NB4 (cell line): ENCODE results near the gene DSTYK.
"Not testable (repeated sequence)": the region's sequence is repeated elsewhere in the genome, so short reads cannot be mapped to it uniquely, and the experiment has no call there.

Source experiments
- DNase-seq: peaks from one replicate; pipeline ENCODE4 v3.0.0; 2010; ENCODE audit warnings: low read depth
- H3K4me3 ChIP-seq: one replicate; pipeline ENCODE4 v1.5.1; 2011; ENCODE audit warnings: mild to moderate bottlenecking, low read depth, low read length, moderate library complexity
- CTCF ChIP-seq: IDR thresholded peaks from one replicate; pipeline ENCODE4 v1.5.1; 2012; ENCODE audit warnings: low read depth, low read length
- MAX ChIP-seq: IDR thresholded peaks from 2 replicates; pipeline ENCODE4 v1.6.1; 2011; ENCODE audit warnings: low read depth, low read length
- MYC ChIP-seq: IDR thresholded peaks from 2 replicates; pipeline ENCODE4 v1.6.1; 2011; ENCODE audit warnings: low read depth, low read length
- POLR2A ChIP-seq: IDR thresholded peaks from 2 replicates; pipeline ENCODE4 v1.6.1; 2011; ENCODE audit warnings: mild to moderate bottlenecking; ENCODE audit not compliant: insufficient read length; ENCODE audit errors: extremely low read depth

DSTYK gene

GRCh38 chr1:205161076-205161475 is 50.4 kb downstream of the DSTYK start:
- no peak for DNase-seq
- TF ChIP-seq POLR2A (no peak), MYC (no peak), MAX (no peak), CTCF (no peak)
- H3K4me3 ChIP-seq, result no peak overlapping the region

- DNase-seq, result no peak
- H3K4me3 ChIP-seq, result no peak overlapping the region
- TF ChIP-seq MYC (no peak), CTCF (no peak), POLR2A (no peak), MAX (no peak)
These were observed 53.4 kb downstream of the DSTYK start for GRCh38 chr1:205158048-205158616.

- not testable (repeated sequence) for DNase-seq, H3K4me3 ChIP-seq
These were observed 55.7 kb downstream of the DSTYK start for GRCh38 chr1:205155665-205156377.

GRCh38 chr1:205152505-205152904 is 59.0 kb downstream of the DSTYK start:
- H3K4me3 ChIP-seq, result no peak overlapping the region
- DNase-seq, result no peak
- TF ChIP-seq CTCF (no peak), POLR2A (no peak), MYC (no peak), MAX (no peak)

- DNase-seq, result no peak
- H3K4me3 ChIP-seq, result no peak overlapping the region
- TF ChIP-seq CTCF, result no peak
- no peak for TF ChIP-seq MYC
- no peak for TF ChIP-seq MAX
These were observed 60.7 kb downstream of the DSTYK start for GRCh38 chr1:205150651-205151428.

- TF ChIP-seq CTCF, result no peak
- no peak for TF ChIP-seq MYC
- TF ChIP-seq MAX, result no peak
- no peak for TF ChIP-seq POLR2A
- no peak for DNase-seq
- H3K4me3 ChIP-seq, result no peak overlapping the region
These were observed 64.2 kb downstream of the DSTYK start for GRCh38 chr1:205147191-205147835.
